NCI-H460 (cell line): Measurements from ENCODE around the gene TOP1. TPM values are rescaled to one million over a fixed set of nuclear protein-coding genes. Genes with fewer than 3 reads are reported as not detected.

ENCODE experiments used
- DNase-seq: peaks from one replicate; pipeline ENCODE4 v3.0.0-alpha.2; 2016; ENCODE audit warnings: low read depth; ENCODE audit errors: extremely low read depth
- polyA plus RNA-seq: library from polyadenylated mRNA; depleted of rRNA; stranded (reverse); fragments of >200 nt; gene quantifications from 2 replicates; pipeline ENCODE4 v1.2.3, GENCODE V29; 2014; cell fraction: nucleus; rRNA removed
- total RNA-seq: library from RNA; depleted of rRNA; stranded (reverse); fragments of >200 nt; shearing (Covaris generic); gene quantifications from 2 replicates; pipeline ENCODE4 v1.2.3, GENCODE V29; 2014; rRNA removed

TOP1 gene
- 41.4 and 48.9 TPM in 2 replicates for total RNA-seq
- 31.5 and 39.6 TPM in 2 replicates for polyA plus RNA-seq

GRCh38 chr20:41028359-41029149 lies at the start of gene TOP1:
Gene TOP1, plus strand, starts transcription at chr20:41028822. Its CDS starts 246 bp downstream, at chr20:41029068.
- peak; percentile 99 for DNase-seq

GRCh38 chr20:40979247-40979646 lies 49.4 kb upstream of the TOP1 start:
- no peak for DNase-seq

GRCh38 chr20:40980106-40980827 lies 48.4 kb upstream of the TOP1 start:
- no peak for DNase-seq

- DNase-seq = no peak
Measured at GRCh38 chr20:40980828-40981310, 47.8 kb upstream of the TOP1 start.

- DNase-seq = no peak
Measured at GRCh38 chr20:40982415-40983145, 46.0 kb upstream of the TOP1 start.

GRCh38 chr20:40983898-40984297 lies 44.7 kb upstream of the TOP1 start:
- no peak for DNase-seq

- no peak for DNase-seq
Measured at GRCh38 chr20:40984496-40984895, 44.1 kb upstream of the TOP1 start.

- DNase-seq = no peak
Measured at GRCh38 chr20:40986774-40987173, 41.8 kb upstream of the TOP1 start.

- DNase-seq = peak; percentile 90
Measured at GRCh38 chr20:40990542-40991120, 38.0 kb upstream of the TOP1 start.

- no peak for DNase-seq
Measured at GRCh38 chr20:40991181-40991889, 37.3 kb upstream of the TOP1 start.

GRCh38 chr20:40992349-40993113 lies 36.1 kb upstream of the TOP1 start:
- no peak for DNase-seq

- no peak for DNase-seq
Measured at GRCh38 chr20:40993794-40994540, 34.7 kb upstream of the TOP1 start.

- DNase-seq = no peak
Measured at GRCh38 chr20:40996326-40996725, 32.3 kb upstream of the TOP1 start.

- DNase-seq = no peak
Measured at GRCh38 chr20:40997116-40997515, 31.5 kb upstream of the TOP1 start.

- no peak for DNase-seq
Measured at GRCh38 chr20:40999841-41000240, 28.8 kb upstream of the TOP1 start.

GRCh38 chr20:41000628-41001027 lies 28.0 kb upstream of the TOP1 start:
- no peak for DNase-seq

GRCh38 chr20:41001497-41001896 lies 27.1 kb upstream of the TOP1 start:
- no peak for DNase-seq

GRCh38 chr20:41002842-41003142 lies 25.8 kb upstream of the TOP1 start:
- no peak for DNase-seq
